SK-N-SH (cell line): ENCODE measurements around the gene CLPTM1L. TPM values are rescaled to one million over a fixed set of nuclear protein-coding genes. Genes with fewer than 3 reads are reported as not detected.

ENCODE experiments used
- CTCF ChIA-PET: fragments of 300-600, 350-600 bp; formaldehyde crosslinking; extraction: SDS; loops from one replicate; lab custom pipeline; 2021; lab: Yijun Ruan, JAX
- POLR2A ChIA-PET: fragments of 350-600 bp; sonication (Branson Sonifier 250); formaldehyde crosslinking; extraction: SDS; loops from one replicate; lab custom pipeline; 2020; ENCODE audit warnings: antibody characterized with exemption, inconsistent platforms; lab: Yijun Ruan, JAX
- DNase-seq: peaks from one replicate; pipeline ENCODE4 v3.0.0; 2012
- H2AFZ ChIP-seq: fragments of 200-600 bp; sonication (generic); 2 replicates; pipeline ENCODE4 v1.8.1; 2016; ENCODE audit warnings: antibody characterized with exemption, mild to moderate bottlenecking, low read depth
- H3F3A ChIP-seq: fragments of 200-600 bp; sonication (generic); replicated peaks from 2 replicates; pipeline ENCODE3; 2016; ENCODE audit warnings: antibody characterized with exemption, mild to moderate bottlenecking; ENCODE audit not compliant: insufficient read depth
- H3K27ac ChIP-seq, 2 experiments: fragments of 200-500 bp in 1 of 2; fragments of 200-600 bp in 1 of 2; sonication (Bioruptor generic) in 1 of 2; sonication (generic), shearing (Covaris generic) in 1 of 2; 2 replicates each; pipeline versions ENCODE4 v1.5.1 to v1.6.1; 2014 to 2016; ENCODE audit warnings: low read depth in 2 of 2, inconsistent platforms in 1 of 2, low read length in 1 of 2, mild to moderate bottlenecking in 1 of 2, mixed read lengths in 1 of 2
- H3K27me3 ChIP-seq: fragments of 200-600 bp; sonication (generic), shearing (Covaris generic); 2 replicates; pipeline ENCODE4 v1.6.1; 2016; ENCODE audit warnings: mixed run types; ENCODE audit not compliant: insufficient read depth
- H3K36me3 ChIP-seq, 2 experiments: fragments of 200-500 bp in 1 of 2; fragments of 200-600 bp in 1 of 2; sonication (Bioruptor generic) in 1 of 2; sonication (generic) in 1 of 2; replicated peaks in 1 of 2; 2 replicates each; pipeline versions ENCODE3 to v1.5.1; 2014 to 2016; ENCODE audit warnings: low read length in 1 of 2, mild to moderate bottlenecking in 1 of 2; ENCODE audit not compliant: insufficient read depth in 2 of 2, control insufficient read depth in 1 of 2
- H3K4me1 ChIP-seq, 2 experiments: fragments of 200-500 bp in 1 of 2; fragments of 200-600 bp in 1 of 2; sonication (Bioruptor generic) in 1 of 2; sonication (generic), shearing (Covaris generic) in 1 of 2; 2 replicates each; pipeline versions ENCODE4 v1.5.1 to v1.6.1; 2014 to 2016; ENCODE audit warnings: low read depth in 1 of 2, low read length in 1 of 2, mixed run types in 1 of 2; ENCODE audit not compliant: insufficient read depth in 2 of 2, control insufficient read depth in 1 of 2
- H3K4me2 ChIP-seq: fragments of 200-600 bp; sonication (generic), shearing (Covaris generic); 2 replicates; pipeline ENCODE4 v1.6.1; 2017; ENCODE audit warnings: mixed run types
- H3K4me3 ChIP-seq, 2 experiments: fragments of 200-500 bp in 1 of 2; fragments of 200-600 bp in 1 of 2; sonication (Bioruptor generic) in 1 of 2; sonication (generic), shearing (Covaris generic) in 1 of 2; 2 replicates each; pipeline versions ENCODE4 v1.5.1 to v1.8.1; 2014 to 2016; ENCODE audit warnings: low read depth in 2 of 2, inconsistent platforms in 1 of 2, low read length in 1 of 2, mild to moderate bottlenecking in 1 of 2, mixed read lengths in 1 of 2, moderate library complexity in 1 of 2
- H3K79me2 ChIP-seq: fragments of 200-600 bp; sonication (generic); 2 replicates; pipeline ENCODE4 v1.8.1; 2017; ENCODE audit warnings: mild to moderate bottlenecking; ENCODE audit not compliant: insufficient read depth
- H3K9ac ChIP-seq: fragments of 200-600 bp; sonication (generic); 2 replicates; pipeline ENCODE4 v1.6.1; 2017; ENCODE audit warnings: mixed run types
- H3K9me2 ChIP-seq: fragments of 200-600 bp; sonication (generic); 2 replicates; pipeline ENCODE4 v1.6.1; 2017; ENCODE audit warnings: mixed run types
- H3K9me3 ChIP-seq: fragments of 200-600 bp; sonication (generic); 2 replicates; pipeline ENCODE4 v1.6.1; 2017; ENCODE audit warnings: mixed run types, mild to moderate bottlenecking, moderate library complexity
- H4K20me1 ChIP-seq: fragments of 200-600 bp; sonication (generic); 2 replicates; pipeline ENCODE4 v1.6.1; 2017; ENCODE audit warnings: mild to moderate bottlenecking, mixed run types; ENCODE audit not compliant: insufficient read depth
- CHD2 ChIP-seq: fragments of 150-350 bp; IDR thresholded peaks from 2 replicates; pipeline ENCODE4 v1.6.1; 2018; ENCODE audit warnings: low read length; ENCODE audit not compliant: partially characterized antibody
- ELF1 ChIP-seq: IDR thresholded peaks from 2 replicates; pipeline ENCODE4 v1.4.0; 2012
- EZH2phosphoT487 ChIP-seq: fragments of 200-600 bp; sonication (generic); IDR thresholded peaks from 2 replicates; pipeline ENCODE4 v1.6.1; 2017; ENCODE audit warnings: low read depth, mixed run types, mild to moderate bottlenecking, antibody characterized with exemption, moderate library complexity, borderline replicate concordance
- FOSL2 ChIP-seq: IDR thresholded peaks from 2 replicates; pipeline ENCODE4 v1.4.0; 2012; ENCODE audit warnings: low read depth, mild to moderate bottlenecking, moderate library complexity, borderline replicate concordance
- FOXM1 ChIP-seq: IDR thresholded peaks from 2 replicates; pipeline ENCODE4 v1.4.0; 2012; ENCODE audit warnings: low read depth, mild to moderate bottlenecking
- IRF3 ChIP-seq: fragments of 150-350 bp; IDR thresholded peaks from 2 replicates; pipeline ENCODE4 v1.6.1; 2016; ENCODE audit warnings: mild to moderate bottlenecking, low read depth, low read length
- NFIC ChIP-seq: IDR thresholded peaks from 2 replicates; pipeline ENCODE4 v1.4.0; 2012; ENCODE audit warnings: borderline replicate concordance
- NRF1 ChIP-seq: IDR thresholded peaks from 2 replicates; pipeline ENCODE4 v1.6.1; 2012; ENCODE audit warnings: low read depth, mild to moderate bottlenecking, low read length
- PBX3 ChIP-seq: IDR thresholded peaks from 2 replicates; pipeline ENCODE4; 2012
- RXRA ChIP-seq: IDR thresholded peaks from 2 replicates; pipeline ENCODE4 v1.4.0; 2012; ENCODE audit warnings: low read depth, mild to moderate bottlenecking, borderline replicate concordance
- TAF1 ChIP-seq: IDR thresholded peaks from 2 replicates; pipeline ENCODE4 v1.6.1; 2012; ENCODE audit warnings: low read depth, mild to moderate bottlenecking, low read length, moderate library complexity, borderline replicate concordance
- TCF12 ChIP-seq: IDR thresholded peaks from 2 replicates; pipeline ENCODE4 v1.4.0; 2012
- ZBTB33 ChIP-seq: IDR thresholded peaks from 2 replicates; pipeline ENCODE4 v1.4.0; 2012; ENCODE audit warnings: low read depth, borderline replicate concordance
- WGBS: methylation state at CpG from one replicate; pipeline ENCODE4 v1.1.6; 2017; ENCODE audit warnings: low lambda C conversion rate; 5-methylcytosine and 5-hydroxymethylcytosine counted together
- polyA plus RNA-seq, 3 experiments: library from polyadenylated mRNA; depleted of rRNA; stranded (reverse); fragments of >200 nt; gene quantifications; 2 replicates each; pipeline ENCODE4 v1.2.3, GENCODE V29; 2012
- small RNA-seq, 7 experiments: library from RNA; depleted of rRNA; stranded (forward); fragments of <200 nt; gene quantifications; one replicate each; pipeline ENCODE3, GENCODE V24; 2012

Gene CLPTM1L
- polyA plus RNA-seq, 1 of the 3 experiments (the other 2 are of a cell fraction), result 202 TPM

- Histone ChIP-seq H3K36me3 (no peaks in the 10 kb centered on the region), H3K4me1 (no peaks in the 10 kb centered on the region), H3K4me2 (no peak overlapping the region), H2AFZ (no peak overlapping the region), H3K9me3 (no peaks in the 10 kb centered on the region; the same call in 1 of the 2 replicates), H3F3A (no peaks in the 10 kb centered on the region), H3K79me2 (no peaks in the 10 kb centered on the region), H3K27ac (no peak overlapping the region), H3K9ac (no peak overlapping the region), H3K9me2 (no peaks in the 10 kb centered on the region), H3K4me3 (no peak overlapping the region), H4K20me1 (no peaks in the 10 kb centered on the region), H3K27me3 (no peaks in the 10 kb centered on the region; the same call in 1 of the 2 replicates)
- ChIA-PET POLR2A (no interaction called here), CTCF (interaction anchor here (0.6 kb wide), 1 partner anchor 32 kb away, joined by 3 read pairs; no protein-coding TSS in a partner anchor)
- no peak for TF ChIP-seq ELF1
- no peak for TF ChIP-seq TCF12
- TF ChIP-seq EZH2phosphoT487, result no peak
- TF ChIP-seq FOSL2, result no peak
- no peak for TF ChIP-seq TAF1
- TF ChIP-seq FOXM1, result no peak
- TF ChIP-seq NRF1, result no peak
- TF ChIP-seq CHD2, result no peak
- TF ChIP-seq NFIC, result no peak
- TF ChIP-seq RXRA, result no peak
- TF ChIP-seq PBX3, result no peak
- TF ChIP-seq IRF3, result no peak
- no peak for TF ChIP-seq ZBTB33
- DNase-seq, result no peak
- 94% methylated on average over 3 of the region's 13 CpGs for WGBS
Measured at GRCh38 chr5:1268056-1268455, 76.8 kb downstream of the CLPTM1L start.

Small RNAs within 50 kb of the gene (small RNA-seq; reads per million reads assigned to genes)
- gene MIR4457, result 0 to 0.21 (median 0) reads per million in 7 experiments

Other genes with a start within 250 kb of the CLPTM1L start
- gene SLC12A7, start 233.0 kb downstream of the CLPTM1L start, polyA plus RNA-seq (2012; rRNA removed), result 2.3 and 2.6 TPM in 2 replicates
- gene SLC6A19, start 143.5 kb downstream of the CLPTM1L start, polyA plus RNA-seq (2012; rRNA removed), result not detected in 2 replicates
- gene SLC6A18, start 119.7 kb downstream of the CLPTM1L start, polyA plus RNA-seq (2012; rRNA removed), result not detected in 2 replicates
- gene TERT, start 50.0 kb downstream of the CLPTM1L start, polyA plus RNA-seq (2012; rRNA removed), result 1.8 and 2.4 TPM in 2 replicates
- gene SLC6A3, start 100.3 kb upstream of the CLPTM1L start, polyA plus RNA-seq (2012; rRNA removed), result not detected in 2 replicates
- 32.5 and 42.3 TPM in 2 replicates for gene LPCAT1, start 178.9 kb upstream of the CLPTM1L start, polyA plus RNA-seq (2012; rRNA removed)